Mesendoderm (in vitro differentiated cells): ENCODE data around the gene APP.

Source experiments
- DNase-seq: peaks from one replicate; pipeline ENCODE4 v3.0.0; 2013
- H2AK5ac ChIP-seq: 2 replicates; pipeline ENCODE4 v1.6.1; 2013; ENCODE audit warnings: low read length, inconsistent platforms
- H2BK120ac ChIP-seq: 2 replicates; pipeline ENCODE4 v1.6.1; 2013; ENCODE audit warnings: low read depth, mild to moderate bottlenecking, low read length, moderate library complexity, mixed read lengths
- H2BK15ac ChIP-seq: replicated peaks from 2 replicates; pipeline ENCODE4 v1.6.1; 2013; ENCODE audit warnings: low read depth, mild to moderate bottlenecking, moderate library complexity
- H2BK5ac ChIP-seq: 2 replicates; pipeline ENCODE4 v1.6.1; 2013; ENCODE audit warnings: low read length, inconsistent platforms
- H3K18ac ChIP-seq: 2 replicates; pipeline ENCODE4 v1.6.1; 2013; ENCODE audit warnings: mild to moderate bottlenecking, low read length, mixed read lengths
- H3K23ac ChIP-seq: one replicate; pipeline ENCODE4 v1.6.1; 2013; ENCODE audit warnings: low read length
- H3K27ac ChIP-seq: 2 replicates; pipeline ENCODE4 v1.5.1; 2013; ENCODE audit warnings: low read depth, mild to moderate bottlenecking, inconsistent platforms, low read length, moderate library complexity
- H3K27me3 ChIP-seq: 2 replicates; pipeline ENCODE4 v1.6.1; 2013; ENCODE audit warnings: low read length, control low read depth, mild to moderate bottlenecking, inconsistent platforms; ENCODE audit not compliant: insufficient read depth, poor library complexity
- H3K36me3 ChIP-seq: 2 replicates; pipeline ENCODE4 v1.6.1; 2013; ENCODE audit warnings: low read length, inconsistent platforms; ENCODE audit not compliant: control insufficient read depth, insufficient read depth
- H3K4ac ChIP-seq: one replicate; pipeline ENCODE4 v1.6.1; 2013; ENCODE audit warnings: low read depth, mild to moderate bottlenecking, low read length, moderate library complexity
- H3K4me1 ChIP-seq: 2 replicates; pipeline ENCODE4 v1.6.1; 2013; ENCODE audit warnings: low read depth, low read length, inconsistent platforms; ENCODE audit not compliant: control insufficient read depth
- H3K4me2 ChIP-seq: 2 replicates; pipeline ENCODE4 v1.6.1; 2013; ENCODE audit warnings: low read length
- H3K4me3 ChIP-seq: 2 replicates; pipeline ENCODE4 v1.5.1; 2013; ENCODE audit warnings: mild to moderate bottlenecking, low read length
- H3K56ac ChIP-seq: one replicate; pipeline ENCODE4 v1.6.1; 2013; ENCODE audit warnings: low read length
- H3K79me1 ChIP-seq: 2 replicates; pipeline ENCODE4 v1.6.1; 2013; ENCODE audit warnings: low read length, inconsistent platforms
- H3K79me2 ChIP-seq: 2 replicates; pipeline ENCODE4 v1.6.1; 2013; ENCODE audit warnings: mild to moderate bottlenecking, low read length; ENCODE audit not compliant: control insufficient read depth, insufficient read depth
- H3K9ac ChIP-seq: 2 replicates; pipeline ENCODE4 v1.6.1; 2013; ENCODE audit warnings: low read length, inconsistent platforms
- H4K5ac ChIP-seq: one replicate; pipeline ENCODE4 v1.6.1; 2013; ENCODE audit warnings: low read length
- H4K8ac ChIP-seq: one replicate; pipeline ENCODE4 v1.6.1; 2013; ENCODE audit warnings: low read depth, mild to moderate bottlenecking, control low read depth, low read length, moderate library complexity
- WGBS: extraction: QIAGEN DNeasy Blood & Tissue Kit; methylation state at CpG from one replicate; pipeline ENCODE4 v1.1.7; 2013; ENCODE audit warnings: low lambda C conversion rate, missing lambda C conversion rate; ENCODE audit not compliant: insufficient coverage; ENCODE audit errors: extremely low coverage; 5-methylcytosine and 5-hydroxymethylcytosine counted together

The APP gene

GRCh38 chr21:26123012-26123411 lies 47.6 kb downstream of the APP start:
- H4K5ac ChIP-seq = no peak overlapping the region
- H4K8ac ChIP-seq = no peak overlapping the region
- no peak overlapping the region for H2BK5ac ChIP-seq
- no peak overlapping the region for H3K27ac ChIP-seq
- H2BK15ac ChIP-seq = no peak overlapping the region
- no peak overlapping the region for H3K4ac ChIP-seq
- H3K18ac ChIP-seq = no peak overlapping the region
- no peak overlapping the region for H3K23ac ChIP-seq
- H3K4me2 ChIP-seq = no peak overlapping the region
- peaks cover 6% of the 10 kb centered on the region for H3K79me1 ChIP-seq
- no peak overlapping the region for H3K4me3 ChIP-seq
- H2BK120ac ChIP-seq = no peak overlapping the region
- no peaks in the 10 kb centered on the region for H3K36me3 ChIP-seq
- no peak for DNase-seq
- WGBS = no CpG with 5 or more reads among the region's 1 CpG
- peaks cover 23% of the 10 kb centered on the region for H3K4me1 ChIP-seq
- no peak overlapping the region for H3K9ac ChIP-seq
- peaks cover 75% of the 10 kb centered on the region for H3K79me2 ChIP-seq
- no peak overlapping the region for H3K56ac ChIP-seq
- H2AK5ac ChIP-seq = no peak overlapping the region
- no peaks in the 10 kb centered on the region for H3K27me3 ChIP-seq

- peak; percentile 87 for DNase-seq
- no CpG with 5 or more reads among the region's 4 CpGs for WGBS
- H3K4me1 ChIP-seq = peaks cover 19% of the 10 kb centered on the region
Measured at GRCh38 chr21:26120828-26121227, 49.7 kb downstream of the APP start.

GRCh38 chr21:26119906-26120305 lies 50.7 kb downstream of the APP start:
- Histone ChIP-seq H3K9ac (no peak overlapping the region), H3K56ac (no peak overlapping the region), H4K8ac (no peak overlapping the region), H2BK120ac (no peak overlapping the region), H2AK5ac (no peak overlapping the region), H3K27ac (no peak overlapping the region), H2BK5ac (no peak overlapping the region), H3K23ac (no peak overlapping the region), H3K27me3 (no peaks in the 10 kb centered on the region), H3K79me2 (peaks cover 70% of the 10 kb centered on the region), H3K4ac (no peak overlapping the region), H3K36me3 (no peaks in the 10 kb centered on the region), H2BK15ac (no peak overlapping the region), H3K4me2 (no peak overlapping the region), H3K4me1 (peaks cover 14% of the 10 kb centered on the region), H4K5ac (no peak overlapping the region), H3K18ac (no peak overlapping the region), H3K79me1 (peaks cover 2% of the 10 kb centered on the region), H3K4me3 (no peak overlapping the region)
- no CpG with 5 or more reads among the region's 1 CpG for WGBS
- no peak for DNase-seq

More at GRCh38 chr21:26120828-26121227, 49.7 kb downstream of the APP start:
- Histone ChIP-seq H3K4ac (no peak overlapping the region), H3K27ac (no peak overlapping the region), H3K27me3 (no peaks in the 10 kb centered on the region), H2BK120ac (no peak overlapping the region), H3K79me1 (peaks cover 4% of the 10 kb centered on the region), H3K36me3 (no peaks in the 10 kb centered on the region), H3K9ac (no peak overlapping the region), H3K4me2 (no peak overlapping the region), H3K23ac (no peak overlapping the region), H2BK5ac (no peak overlapping the region), H2BK15ac (no peak overlapping the region), H4K8ac (no peak overlapping the region), H3K56ac (no peak overlapping the region), H2AK5ac (no peak overlapping the region), H3K4me3 (no peak overlapping the region), H3K79me2 (peaks cover 74% of the 10 kb centered on the region), H4K5ac (no peak overlapping the region), H3K18ac (no peak overlapping the region)

- no peak overlapping the region for H3K4me3 ChIP-seq
- no peak overlapping the region for H3K18ac ChIP-seq
- peaks cover 66% of the 10 kb centered on the region for H3K79me2 ChIP-seq
- no peaks in the 10 kb centered on the region for H3K36me3 ChIP-seq
- no peak overlapping the region for H3K4me2 ChIP-seq
- H3K23ac ChIP-seq = no peak overlapping the region
- H3K27me3 ChIP-seq = no peaks in the 10 kb centered on the region
- H4K8ac ChIP-seq = no peak overlapping the region
- H2AK5ac ChIP-seq = no peak overlapping the region
- H3K4me1 ChIP-seq = peaks cover 14% of the 10 kb centered on the region
- H3K4ac ChIP-seq = no peak overlapping the region
- no peak overlapping the region for H2BK120ac ChIP-seq
- no CpG with 5 or more reads among the region's 2 CpGs for WGBS
- H3K27ac ChIP-seq = no peak overlapping the region
- H3K79me1 ChIP-seq = peaks cover 3% of the 10 kb centered on the region
- H2BK15ac ChIP-seq = no peak overlapping the region
- H3K56ac ChIP-seq = no peak overlapping the region
- H4K5ac ChIP-seq = no peak overlapping the region
- no peak overlapping the region for H2BK5ac ChIP-seq
- DNase-seq = peak; percentile 53
- H3K9ac ChIP-seq = no peak overlapping the region
Measured at GRCh38 chr21:26118938-26119540, 51.5 kb downstream of the APP start.

GRCh38 chr21:26117972-26118367 lies 52.6 kb downstream of the APP start:
- Histone ChIP-seq H3K9ac (no peak overlapping the region), H3K23ac (no peak overlapping the region), H3K36me3 (no peaks in the 10 kb centered on the region), H3K79me2 (peaks cover 71% of the 10 kb centered on the region), H3K4me3 (no peak overlapping the region), H2AK5ac (no peak overlapping the region), H3K4me1 (peaks cover 16% of the 10 kb centered on the region), H2BK15ac (peak overlapping the region; percentile 57), H3K4me2 (no peak overlapping the region), H4K8ac (no peak overlapping the region), H4K5ac (no peak overlapping the region), H3K27me3 (no peaks in the 10 kb centered on the region), H3K79me1 (peaks cover 7% of the 10 kb centered on the region), H3K56ac (no peak overlapping the region), H3K4ac (no peak overlapping the region), H2BK5ac (no peak overlapping the region), H3K18ac (no peak overlapping the region), H3K27ac (no peak overlapping the region), H2BK120ac (no peak overlapping the region)
- DNase-seq = no peak
- WGBS = no CpG with 5 or more reads among the region's 3 CpGs
